Activated CD8-positive, alpha-beta T cell treated with anti-CD3 and anti-CD28 coated beads, Interleukin-2, amount 10 ng/mL, durations not matched to agents 7 days and 5 days (primary cell): Measurements from ENCODE around the gene LMLN. TPM values are rescaled to one million over a fixed set of nuclear protein-coding genes. Genes with fewer than 3 reads are reported as not detected.

ENCODE experiments used
- ATAC-seq: fragments of 150-1000 bp; cut with Tn5 transposase; one replicate; pipeline ENCODE4 v1.10.0; 2021; ENCODE audit warnings: moderate library complexity
- CTCF ChIA-PET: fragments of 350-600 bp; sonication (Branson Sonifier 250); formaldehyde crosslinking; loops from one replicate; lab custom pipeline; 2021; ENCODE audit warnings: antibody characterized with exemption; lab: Charles Lee
- POLR2A ChIA-PET: fragments of 350-600 bp; sonication (Branson Sonifier 250); formaldehyde crosslinking; loops from one replicate; lab custom pipeline; 2021; ENCODE audit warnings: antibody characterized with exemption; lab: Charles Lee
- DNase-seq: peaks from one replicate; pipeline ENCODE4 v3.0.0-alpha.2; 2020
- H3K27ac Mint-ChIP-seq: one replicate; pipeline ENCODE4 v1.8.0; 2021; ENCODE audit warnings: mild to moderate bottlenecking, mixed read lengths
- H3K27me3 Mint-ChIP-seq: one replicate; pipeline ENCODE4 v1.8.0; 2021; ENCODE audit warnings: low read depth, mixed read lengths
- H3K36me3 Mint-ChIP-seq: one replicate; pipeline ENCODE4 v1.8.0; 2021; ENCODE audit warnings: low read depth, mixed read lengths
- H3K4me1 Mint-ChIP-seq: one replicate; pipeline ENCODE4 v1.8.0; 2021; ENCODE audit warnings: low read depth, mixed read lengths
- H3K4me3 Mint-ChIP-seq: one replicate; pipeline ENCODE4 v1.8.0; 2021; ENCODE audit warnings: mild to moderate bottlenecking, mixed read lengths
- H3K9me3 Mint-ChIP-seq: one replicate; pipeline ENCODE4 v1.8.0; 2022; ENCODE audit warnings: mixed read lengths; ENCODE audit not compliant: insufficient read depth
- total RNA-seq, 2 experiments: library from RNA; stranded (reverse); gene quantifications; one replicate each; pipeline ENCODE4 v1.2.3, GENCODE V29; 2021

Gene LMLN
- total RNA-seq, 2 experiments from 2014 or later = 4.0 to 6.0 TPM

- Mint-ChIP-seq H3K36me3 (no peaks in the 10 kb centered on the region), H3K27me3 (peaks cover 60% of the 10 kb centered on the region), H3K27ac (no peak overlapping the region), H3K4me3 (no peak overlapping the region), H3K4me1 (no peaks in the 10 kb centered on the region), H3K9me3 (peaks cover 4% of the 10 kb centered on the region)
- DNase-seq = no peak
- POLR2A ChIA-PET = no interaction called here
- ATAC-seq = no peak
- CTCF ChIA-PET = interaction anchor here (1.2 kb wide), 1 partner anchor 13 kb away, joined by 3 read pairs; no protein-coding TSS in a partner anchor
These were observed 128.5 kb downstream of the LMLN start for GRCh38 chr3:198088421-198088955.

- Mint-ChIP-seq H3K9me3 (peaks cover 3% of the 10 kb centered on the region), H3K36me3 (no peaks in the 10 kb centered on the region), H3K27me3 (peaks cover 46% of the 10 kb centered on the region), H3K4me1 (no peaks in the 10 kb centered on the region), H3K27ac (no peak overlapping the region), H3K4me3 (no peak overlapping the region)
- ChIA-PET POLR2A (no interaction called here), CTCF (interaction anchor here (1.1 to 2.2 kb wide), 4 partner anchors 10 to 185 kb away, joined by 3 to 15 read pairs (median 4); no protein-coding TSS in a partner anchor)
- ATAC-seq (no peak), DNase-seq (no peak)
These were observed 130.8 kb downstream of the LMLN start for GRCh38 chr3:198090795-198091332.

GRCh38 chr3:198092276-198092675, 132.3 kb downstream of the LMLN start:
- Mint-ChIP-seq H3K27me3 (peaks cover 35% of the 10 kb centered on the region), H3K36me3 (peaks cover 2% of the 10 kb centered on the region), H3K27ac (no peak overlapping the region), H3K9me3 (peaks cover 6% of the 10 kb centered on the region), H3K4me3 (no peak overlapping the region), H3K4me1 (no peaks in the 10 kb centered on the region)
- ATAC-seq (no peak), DNase-seq (no peak)
- ChIA-PET POLR2A (no interaction called here), CTCF (no interaction called here)

GRCh38 chr3:198093112-198093679, 133.2 kb downstream of the LMLN start:
- DNase-seq (no peak), ATAC-seq (no peak)
- H3K9me3 Mint-ChIP-seq = peaks cover 8% of the 10 kb centered on the region
- CTCF ChIA-PET = interaction anchor here (2.0 kb wide), 1 partner anchor 13 kb away, joined by 5 read pairs; no protein-coding TSS in a partner anchor
- no peaks in the 10 kb centered on the region for H3K4me1 Mint-ChIP-seq
- H3K27me3 Mint-ChIP-seq = peaks cover 28% of the 10 kb centered on the region
- H3K27ac Mint-ChIP-seq = no peak overlapping the region
- POLR2A ChIA-PET = no interaction called here
- peaks cover 2% of the 10 kb centered on the region for H3K36me3 Mint-ChIP-seq
- H3K4me3 Mint-ChIP-seq = no peak overlapping the region

Other genes with a start within 250 kb of the LMLN start
- gene RUBCN, start 223.3 kb upstream of the LMLN start, total RNA-seq = 10 to 100 TPM; 48.4 to 50.2 TPM
- 10 to 100 TPM; 38.4 to 41.8 TPM for gene FYTTD1, start 210.3 kb upstream of the LMLN start, total RNA-seq
- gene LRCH3, start 169.0 kb upstream of the LMLN start, total RNA-seq = 10 to 100 TPM; 50.7 to 60.4 TPM
- 100 to 1,000 TPM; 876 to 907 TPM for gene RPL35A, start 10.0 kb upstream of the LMLN start, total RNA-seq